HUES6 (cell line): ENCODE measurements around the gene DLGAP5.

Experiments used
- H3K27ac ChIP-seq: 2 replicates; pipeline ENCODE4 v1.7.0; 2013; ENCODE audit warnings: low read depth, mild to moderate bottlenecking, low read length, inconsistent platforms
- H3K27me3 ChIP-seq: 2 replicates; pipeline ENCODE4 v1.6.1; 2013; ENCODE audit warnings: low read length; ENCODE audit not compliant: control insufficient read depth, insufficient read depth
- H3K36me3 ChIP-seq: 2 replicates; pipeline ENCODE4 v1.6.1; 2013; ENCODE audit warnings: low read length; ENCODE audit not compliant: control insufficient read depth, insufficient read depth
- H3K4me1 ChIP-seq: 2 replicates; pipeline ENCODE4 v1.6.1; 2013; ENCODE audit warnings: low read length; ENCODE audit not compliant: control insufficient read depth, insufficient read depth
- H3K4me3 ChIP-seq: 2 replicates; pipeline ENCODE4 v1.5.1; 2013; ENCODE audit warnings: low read depth, low read length
- H3K9ac ChIP-seq: one replicate; pipeline ENCODE4 v1.6.1; 2013; ENCODE audit warnings: mild to moderate bottlenecking, low read length
- H3K9me3 ChIP-seq: 2 replicates; pipeline ENCODE4 v1.6.1; 2013; ENCODE audit warnings: low read depth, low read length; ENCODE audit not compliant: control insufficient read depth, insufficient read depth

DLGAP5 gene

DNA sequence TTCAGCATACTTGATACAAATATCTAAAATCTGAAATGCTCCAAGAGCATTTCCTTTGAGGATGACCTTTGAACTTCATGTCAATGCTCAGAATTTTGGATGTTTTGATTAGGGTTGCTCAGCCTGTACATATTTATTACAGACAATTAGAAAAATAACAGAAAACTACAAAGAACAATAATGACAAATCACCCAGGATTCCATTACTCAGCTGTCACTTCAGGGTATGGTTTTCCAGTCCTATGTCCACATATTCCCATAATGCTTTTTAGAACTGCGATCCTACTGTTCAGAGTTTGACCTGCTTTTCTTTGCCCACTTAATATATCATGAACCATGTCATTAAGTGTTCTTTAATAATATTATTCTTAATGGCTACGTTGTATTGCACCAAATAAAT, 11.4 kb downstream of the DLGAP5 start:
- H3K27me3 ChIP-seq, result no peaks in the 10 kb centered on the region
- H3K4me3 ChIP-seq, result no peak overlapping the region
- H3K36me3 ChIP-seq, result peaks cover 97% of the 10 kb centered on the region
- H3K4me1 ChIP-seq, result no peaks in the 10 kb centered on the region
- no peak overlapping the region for H3K9ac ChIP-seq
- no peaks in the 10 kb centered on the region for H3K9me3 ChIP-seq
- no peak overlapping the region for H3K27ac ChIP-seq

DNA sequence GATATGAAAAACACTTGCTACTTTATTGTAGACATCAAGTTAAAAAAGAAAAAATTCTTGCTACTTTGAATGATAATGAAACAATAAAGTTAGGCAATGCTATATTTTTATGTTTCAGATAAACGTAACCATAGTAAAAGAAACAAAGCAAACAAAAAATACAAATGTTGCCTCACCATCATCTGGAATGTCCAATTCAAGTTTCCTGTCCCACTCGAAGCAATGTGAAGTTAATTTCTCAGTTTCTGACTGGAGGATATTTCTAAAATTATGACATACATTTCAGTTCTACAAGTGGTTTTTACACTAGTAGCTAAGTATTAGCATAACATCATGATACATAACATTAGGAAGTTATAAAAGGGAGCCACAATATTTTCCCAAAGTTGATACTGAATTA, 20.9 kb downstream of the DLGAP5 start:
- Histone ChIP-seq H3K4me3 (no peak overlapping the region), H3K27me3 (no peaks in the 10 kb centered on the region), H3K4me1 (no peaks in the 10 kb centered on the region), H3K36me3 (peaks cover 90% of the 10 kb centered on the region), H3K9me3 (no peaks in the 10 kb centered on the region), H3K27ac (no peak overlapping the region), H3K9ac (no peak overlapping the region)

DNA sequence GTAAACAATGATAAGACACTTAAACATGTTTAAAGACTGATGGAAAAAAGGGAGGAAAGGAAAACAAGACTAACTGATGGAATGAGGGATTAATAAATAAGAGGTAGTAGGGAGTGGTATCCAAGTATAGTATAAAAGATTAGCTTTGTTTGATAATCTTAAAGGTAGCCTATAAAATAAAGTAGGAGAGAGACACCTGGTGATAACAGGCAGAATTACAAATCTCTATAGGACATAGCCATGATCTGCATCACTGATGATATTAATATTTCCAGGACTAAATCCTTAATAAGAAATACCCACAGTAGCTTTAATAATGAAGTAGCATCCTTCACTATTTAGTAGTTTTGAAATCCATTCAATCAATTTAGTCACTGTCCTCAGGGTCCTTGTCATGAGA, 30.4 kb downstream of the DLGAP5 start:
- no peaks in the 10 kb centered on the region for H3K9me3 ChIP-seq
- H3K27me3 ChIP-seq, result no peaks in the 10 kb centered on the region
- no peak overlapping the region for H3K4me3 ChIP-seq
- H3K27ac ChIP-seq, result no peak overlapping the region
- H3K36me3 ChIP-seq, result peaks cover 86% of the 10 kb centered on the region
- H3K4me1 ChIP-seq, result no peaks in the 10 kb centered on the region
- no peak overlapping the region for H3K9ac ChIP-seq

GRCh38 chr14:55158412-55158811, 33.0 kb downstream of the DLGAP5 start:
- H3K9ac ChIP-seq, result no peak overlapping the region
- no peaks in the 10 kb centered on the region for H3K27me3 ChIP-seq
- H3K4me3 ChIP-seq, result no peak overlapping the region
- H3K9me3 ChIP-seq, result no peaks in the 10 kb centered on the region
- no peaks in the 10 kb centered on the region for H3K4me1 ChIP-seq
- H3K27ac ChIP-seq, result no peak overlapping the region
- H3K36me3 ChIP-seq, result peaks cover 84% of the 10 kb centered on the region

GRCh38 chr14:55157080-55157479, 34.3 kb downstream of the DLGAP5 start:
- Histone ChIP-seq H3K9ac (no peak overlapping the region), H3K4me1 (no peaks in the 10 kb centered on the region), H3K9me3 (no peaks in the 10 kb centered on the region), H3K27ac (no peak overlapping the region), H3K4me3 (no peak overlapping the region), H3K27me3 (no peaks in the 10 kb centered on the region), H3K36me3 (peaks cover 82% of the 10 kb centered on the region)

DNA sequence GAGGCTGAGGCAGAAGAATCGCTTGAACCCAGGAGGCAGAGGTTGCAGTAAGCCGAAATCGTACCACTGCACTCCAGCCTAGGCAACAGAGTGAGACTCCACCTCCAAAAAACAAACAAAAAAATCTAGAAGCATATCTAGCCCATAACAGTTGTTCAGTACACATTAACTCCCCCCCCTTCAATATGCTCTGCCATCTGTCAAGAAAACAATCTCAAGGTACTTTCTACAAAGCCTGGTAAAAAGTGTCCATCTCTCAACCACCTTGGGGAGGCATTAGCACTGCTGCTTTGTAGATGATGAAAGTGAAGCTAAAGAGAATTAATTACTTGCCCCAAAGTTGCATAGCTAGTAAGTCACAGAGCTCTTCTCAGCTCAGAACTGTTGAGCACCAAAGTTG, 37.4 kb downstream of the DLGAP5 start:
- H3K9ac ChIP-seq, result no peak overlapping the region
- H3K4me3 ChIP-seq, result no peak overlapping the region
- peaks cover 87% of the 10 kb centered on the region for H3K36me3 ChIP-seq
- no peaks in the 10 kb centered on the region for H3K27me3 ChIP-seq
- no peak overlapping the region for H3K27ac ChIP-seq
- no peaks in the 10 kb centered on the region for H3K4me1 ChIP-seq
- no peaks in the 10 kb centered on the region for H3K9me3 ChIP-seq

- H3K9me3 ChIP-seq, result no peaks in the 10 kb centered on the region
- H3K4me1 ChIP-seq, result no peaks in the 10 kb centered on the region
- H3K27me3 ChIP-seq, result no peaks in the 10 kb centered on the region
- H3K27ac ChIP-seq, result no peak overlapping the region
- H3K36me3 ChIP-seq, result peaks cover 90% of the 10 kb centered on the region
- no peak overlapping the region for H3K4me3 ChIP-seq
- H3K9ac ChIP-seq, result no peak overlapping the region
Measured at GRCh38 chr14:55152052-55152753, 39.2 kb downstream of the DLGAP5 start.

GRCh38 chr14:55151601-55152000, 39.8 kb downstream of the DLGAP5 start:
- Histone ChIP-seq H3K36me3 (peaks cover 90% of the 10 kb centered on the region), H3K27me3 (no peaks in the 10 kb centered on the region), H3K27ac (no peak overlapping the region), H3K4me1 (no peaks in the 10 kb centered on the region), H3K9ac (no peak overlapping the region), H3K9me3 (no peaks in the 10 kb centered on the region), H3K4me3 (no peak overlapping the region)

DNA sequence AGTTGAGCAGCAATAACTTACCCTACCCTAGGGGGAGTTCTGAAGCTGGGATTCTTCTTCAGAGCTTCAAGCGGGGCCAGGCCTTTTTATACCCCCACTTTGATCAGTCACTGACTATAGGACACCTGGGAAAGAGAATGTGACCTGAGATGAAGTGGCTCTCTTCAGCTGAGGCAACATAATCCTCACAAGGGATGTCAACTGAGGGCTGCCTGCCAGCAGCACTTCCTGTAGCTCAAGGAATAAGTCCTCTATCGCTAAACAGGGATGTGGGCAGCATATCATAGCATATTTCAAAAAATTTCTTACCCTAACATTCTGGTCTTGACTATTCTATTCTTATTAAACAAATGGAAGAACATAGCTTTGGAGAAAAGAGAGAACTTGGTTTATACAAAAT, 45.0 kb downstream of the DLGAP5 start:
- no peak overlapping the region for H3K27ac ChIP-seq
- no peaks in the 10 kb centered on the region for H3K9me3 ChIP-seq
- no peak overlapping the region for H3K4me3 ChIP-seq
- no peaks in the 10 kb centered on the region for H3K4me1 ChIP-seq
- H3K36me3 ChIP-seq, result peaks cover 86% of the 10 kb centered on the region
- H3K27me3 ChIP-seq, result no peaks in the 10 kb centered on the region
- no peak overlapping the region for H3K9ac ChIP-seq

- H3K36me3 ChIP-seq, result peaks cover 58% of the 10 kb centered on the region
- no peaks in the 10 kb centered on the region for H3K27me3 ChIP-seq
- no peaks in the 10 kb centered on the region for H3K4me1 ChIP-seq
- H3K27ac ChIP-seq, result no peak overlapping the region
- H3K4me3 ChIP-seq, result no peak overlapping the region
- H3K9me3 ChIP-seq, result no peaks in the 10 kb centered on the region
- H3K9ac ChIP-seq, result no peak overlapping the region
Measured at GRCh38 chr14:55142466-55142865, 48.9 kb downstream of the DLGAP5 start.

DNA sequence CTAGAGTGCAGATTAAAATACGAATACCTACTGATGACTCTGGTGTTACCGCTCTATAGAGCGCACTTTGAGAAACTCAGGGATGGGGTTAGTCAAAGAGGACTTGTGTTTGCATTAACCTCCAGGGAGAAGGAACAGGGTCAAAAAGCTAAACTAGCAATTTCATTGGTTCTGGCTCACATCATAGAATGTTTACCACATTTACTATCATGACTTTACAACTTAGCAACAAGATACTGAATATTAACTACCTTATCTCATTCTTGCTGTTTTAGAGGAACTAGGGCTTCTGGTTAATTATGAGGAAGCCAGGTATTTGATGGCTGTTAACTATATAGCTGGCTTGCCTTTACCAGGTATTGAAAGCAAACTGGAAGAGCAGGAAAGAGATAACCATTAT, 49.6 kb downstream of the DLGAP5 start:
- no peaks in the 10 kb centered on the region for H3K27me3 ChIP-seq
- H3K9me3 ChIP-seq, result no peaks in the 10 kb centered on the region
- H3K4me1 ChIP-seq, result no peaks in the 10 kb centered on the region
- no peak overlapping the region for H3K27ac ChIP-seq
- H3K36me3 ChIP-seq, result peaks cover 51% of the 10 kb centered on the region
- H3K4me3 ChIP-seq, result no peak overlapping the region
- no peak overlapping the region for H3K9ac ChIP-seq
